HG03039 (cell line): ENCODE data around the gene ZNF532.

Source experiments
- ATAC-seq: cut with Tn5 transposase; IDR thresholded peaks from one replicate; pipeline ENCODE4 v1.9.1; 2021; ENCODE audit warnings: mild to moderate bottlenecking, moderate library complexity; ENCODE audit not compliant: unreplicated experiment

The ZNF532 gene

GRCh38 chr18:58975296-58975695 is 110.6 kb downstream of the ZNF532 start:
- ATAC-seq = no peak

- no peak for ATAC-seq
These were observed 111.1 kb downstream of the ZNF532 start for GRCh38 chr18:58975781-58976180.

GRCh38 chr18:58977223-58977622 is 112.5 kb downstream of the ZNF532 start:
- no peak for ATAC-seq

GRCh38 chr18:58977801-58978200 is 113.1 kb downstream of the ZNF532 start:
- ATAC-seq = no peak

GRCh38 chr18:58978916-58979315 is 114.2 kb downstream of the ZNF532 start:
- no peak for ATAC-seq

GRCh38 chr18:58979615-58980014 is 114.9 kb downstream of the ZNF532 start:
- ATAC-seq = no peak

GRCh38 chr18:58980991-58981390 is 116.3 kb downstream of the ZNF532 start:
- no peak for ATAC-seq

GRCh38 chr18:58983260-58984155 is 118.8 kb downstream of the ZNF532 start:
- no peak for ATAC-seq

GRCh38 chr18:58988600-58988999 is 123.9 kb downstream of the ZNF532 start:
- ATAC-seq = no peak

- ATAC-seq = no peak
These were observed 124.6 kb downstream of the ZNF532 start for GRCh38 chr18:58989184-58989759.

- no peak for ATAC-seq
These were observed 126.0 kb downstream of the ZNF532 start for GRCh38 chr18:58990720-58991119.

- peak; percentile 82 for ATAC-seq
These were observed 126.6 kb downstream of the ZNF532 start for GRCh38 chr18:58991167-58991798.

GRCh38 chr18:58992301-58993231 is 127.9 kb downstream of the ZNF532 start:
- ATAC-seq = no peak

GRCh38 chr18:58993260-58993659 is 128.6 kb downstream of the ZNF532 start:
- no peak for ATAC-seq

- no peak for ATAC-seq
These were observed 131.0 kb downstream of the ZNF532 start for GRCh38 chr18:58995663-58996062.

- ATAC-seq = no peak
These were observed 131.5 kb downstream of the ZNF532 start for GRCh38 chr18:58996131-58996641.

GRCh38 chr18:58996696-58997095 is 132.0 kb downstream of the ZNF532 start:
- ATAC-seq = no peak

GRCh38 chr18:58997811-58998337 is 133.2 kb downstream of the ZNF532 start:
- ATAC-seq = no peak

GRCh38 chr18:58998401-58999203 is 133.9 kb downstream of the ZNF532 start:
- no peak for ATAC-seq

GRCh38 chr18:59001166-59001565 is 136.5 kb downstream of the ZNF532 start:
- ATAC-seq = no peak
